Daoy (cell line): ENCODE measurements around the gene COX6A2. TPM values are rescaled to one million over a fixed set of nuclear protein-coding genes. Genes with fewer than 3 reads are reported as not detected.
"Not testable (repeated sequence)": the region's sequence is repeated elsewhere in the genome, so short reads cannot be mapped to it uniquely, and the experiment has no call there.

Experiments
- DNase-seq: peaks from one replicate; pipeline ENCODE4 v3.0.0-alpha.2; 2015; ENCODE audit warnings: low read depth
- total RNA-seq: library from RNA; depleted of rRNA; stranded (reverse); fragments of >200 nt; shearing (Covaris generic); gene quantifications from 2 replicates; pipeline ENCODE4 v1.2.3, GENCODE V29; 2014

The COX6A2 gene
- total RNA-seq, 1 experiment from 2014 or later: not detected

DNA sequence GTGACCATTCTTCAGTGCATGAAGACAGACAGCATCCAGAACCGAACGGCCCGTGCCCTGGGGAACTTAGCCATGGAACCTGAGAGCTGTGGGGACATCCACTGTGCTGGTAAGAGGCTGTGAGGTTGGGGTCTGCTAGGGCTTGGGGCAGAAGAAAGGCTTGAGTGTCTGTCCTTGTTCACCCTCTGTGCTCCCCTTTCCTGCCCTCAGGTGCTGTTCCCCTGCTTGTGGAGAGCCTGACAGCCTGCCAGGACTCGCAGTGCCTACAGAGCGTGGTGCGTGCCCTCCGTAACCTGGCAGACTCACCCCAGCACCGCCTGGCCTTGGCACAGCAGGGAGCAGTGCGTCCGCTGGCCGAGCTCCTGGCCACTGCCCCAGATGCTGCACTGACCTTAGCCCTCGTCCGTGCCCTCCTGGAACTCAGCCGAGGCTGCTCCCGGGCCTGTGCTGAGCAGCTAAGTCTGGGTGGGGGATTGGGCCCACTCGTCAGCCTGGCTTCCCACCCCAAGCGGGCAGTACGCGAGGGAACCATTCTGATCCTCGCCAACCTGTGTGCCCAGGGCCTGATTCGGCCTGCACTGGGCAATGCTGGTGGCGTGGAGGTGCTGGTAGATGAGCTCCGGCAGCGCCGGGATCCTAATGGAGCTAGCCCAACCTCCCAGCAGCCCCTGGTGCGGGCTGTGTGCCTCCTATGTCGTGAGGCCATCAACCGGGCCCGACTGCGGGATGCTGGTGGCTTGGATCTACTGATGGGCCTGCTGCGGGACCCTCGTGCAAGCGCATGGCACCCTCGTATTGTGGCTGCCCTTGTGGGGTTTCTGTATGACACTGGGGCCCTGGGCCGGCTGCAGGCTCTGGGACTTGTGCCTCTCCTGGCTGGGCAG, 34.0 kb upstream of the COX6A2 start:
- no peak for DNase-seq

DNA sequence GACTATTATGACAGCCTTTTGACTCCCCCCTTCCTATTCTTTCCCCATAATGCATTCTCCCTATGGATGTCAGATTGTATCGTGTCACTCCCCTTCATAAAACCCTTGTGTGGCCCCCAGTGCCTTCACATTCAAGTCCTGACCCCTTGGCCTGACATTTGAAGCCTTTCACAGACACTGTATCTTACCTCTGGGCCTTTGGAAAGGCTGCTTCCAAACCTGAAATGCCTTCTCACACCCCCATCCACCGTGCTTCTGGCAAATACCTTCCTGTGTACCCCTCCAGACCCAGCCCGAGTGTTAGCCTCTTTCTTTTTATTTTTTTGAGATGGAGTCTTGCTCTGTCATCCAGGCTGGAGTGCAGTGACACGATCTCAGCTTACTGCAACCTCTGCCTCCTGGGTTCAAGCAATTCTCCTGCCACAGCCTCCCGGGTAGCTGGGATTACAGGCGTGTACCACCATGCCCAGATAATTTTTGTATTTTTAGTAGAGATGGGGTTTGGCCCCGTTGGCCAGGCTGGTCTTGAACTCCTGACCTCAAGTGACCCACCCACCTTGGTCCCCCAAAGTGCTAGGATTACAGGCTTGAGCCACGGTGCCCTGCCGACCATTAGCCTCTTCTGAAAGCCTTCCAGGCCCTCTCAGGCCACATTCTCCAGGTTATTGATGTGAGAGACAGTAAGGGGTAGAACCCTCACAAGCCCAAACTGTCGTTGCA, 33.2 kb upstream of the COX6A2 start:
- DNase-seq: no peak

DNA sequence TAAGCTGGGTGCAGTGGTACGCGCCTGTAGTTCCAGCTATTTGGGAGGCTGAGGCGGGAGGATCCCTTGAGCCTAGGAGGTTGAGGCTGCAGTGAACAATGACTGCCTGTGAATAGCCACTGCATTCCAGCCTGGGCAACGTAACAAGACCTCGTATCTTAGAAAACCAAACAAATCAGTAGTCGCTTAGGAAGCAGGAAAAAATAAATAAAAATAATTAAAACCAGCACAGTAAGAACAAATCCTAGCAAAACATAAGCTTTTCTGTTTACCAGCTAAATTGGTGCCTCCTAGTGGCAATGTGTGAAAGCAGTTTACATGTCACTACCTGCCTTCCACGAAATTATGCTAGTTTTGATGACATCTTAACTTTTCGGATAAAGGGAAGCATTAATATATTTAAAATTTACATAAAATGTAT, 32.4 kb upstream of the COX6A2 start:
- no peak for DNase-seq

DNA sequence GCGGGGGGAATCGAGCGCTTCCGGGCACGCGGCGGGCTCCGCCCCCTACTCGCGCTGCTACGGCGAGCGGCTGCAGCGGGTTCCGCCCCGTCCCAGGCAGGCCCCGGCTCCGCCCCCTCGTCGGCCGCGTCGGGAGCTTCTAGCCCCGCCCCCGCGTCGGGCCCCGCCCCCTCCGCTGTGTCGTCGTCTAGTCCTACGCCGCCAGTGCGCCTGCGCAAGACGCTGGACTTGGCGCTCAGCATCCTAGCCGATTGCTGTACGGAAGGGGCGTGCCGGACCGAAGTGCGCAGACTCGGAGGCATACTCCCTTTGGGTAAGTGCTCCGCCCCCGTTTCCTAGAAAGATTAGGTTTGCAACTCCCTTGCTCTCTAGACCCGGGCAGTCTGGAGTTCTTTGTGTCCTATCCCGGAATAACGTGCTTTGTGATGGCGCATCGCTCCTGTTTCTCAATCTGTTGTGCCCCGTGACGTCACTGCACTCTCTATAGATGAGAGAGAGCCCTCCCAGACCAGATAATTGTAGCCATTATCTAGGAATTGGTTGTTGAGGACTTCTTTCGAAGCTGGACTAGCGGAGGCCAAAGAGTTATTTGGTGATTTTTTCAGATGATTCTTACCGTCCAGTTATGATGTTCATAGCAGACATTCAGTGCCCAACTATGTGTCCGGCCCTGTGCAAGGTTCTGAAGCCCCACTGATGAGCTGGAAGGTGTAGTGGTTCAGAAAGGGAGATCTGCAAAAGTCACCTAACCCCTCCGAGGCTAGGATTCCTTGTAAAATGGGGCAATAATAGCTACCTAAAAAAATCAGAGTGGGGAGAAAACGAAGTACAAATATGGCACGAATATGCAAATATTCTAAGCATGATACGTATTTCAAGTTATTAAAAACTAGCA, 31.8 kb upstream of the COX6A2 start:
- peak; percentile 99 for DNase-seq

DNA sequence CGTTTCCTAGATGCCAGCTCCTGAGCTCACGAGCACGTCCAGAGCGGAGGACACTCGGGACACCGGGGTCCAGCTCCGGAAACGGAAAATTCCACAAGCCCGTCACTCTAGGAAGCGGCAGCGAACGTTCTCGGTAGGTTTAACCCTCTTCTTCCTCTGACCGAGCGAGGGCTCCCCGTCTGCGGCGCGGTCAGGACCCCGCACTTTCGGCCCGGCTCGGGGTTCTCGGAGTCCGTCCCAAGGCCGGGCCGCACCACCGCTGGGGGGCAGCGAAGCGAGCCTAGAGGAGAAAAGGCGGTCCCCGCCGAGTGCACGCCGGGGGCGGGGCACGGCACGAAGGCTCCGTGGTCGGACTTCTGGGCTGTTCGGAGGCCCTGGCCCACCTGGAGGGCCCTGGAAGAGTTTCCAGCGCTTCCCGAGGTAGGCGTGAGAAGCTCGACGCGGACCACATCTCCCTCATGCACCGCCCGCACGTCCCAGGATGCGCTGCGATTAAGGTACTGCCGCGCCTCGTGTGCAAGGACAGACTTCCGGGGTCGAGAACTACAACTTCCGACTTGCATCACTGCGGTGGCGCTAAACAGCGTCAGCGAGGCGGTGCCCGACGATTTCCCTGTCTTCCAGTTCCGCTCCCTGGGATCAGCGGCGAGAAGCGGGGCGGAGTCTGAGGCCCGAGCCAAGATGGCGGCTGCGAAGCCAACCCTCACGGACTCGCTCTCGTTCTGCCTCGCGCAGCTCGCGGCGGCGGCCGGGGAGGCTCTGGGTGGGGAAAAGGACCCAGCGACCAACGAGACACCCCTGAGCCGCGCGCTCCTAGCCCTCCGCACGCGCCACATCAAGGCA, 30.9 kb upstream of the COX6A2 start, which contains the start of gene ARMC5:
ARMC5 (plus strand) TSS at position 658 of the 843 bp plus-strand sequence; CDS start at position 682, 24 bp downstream.
- peak; percentile 98 for DNase-seq

DNA sequence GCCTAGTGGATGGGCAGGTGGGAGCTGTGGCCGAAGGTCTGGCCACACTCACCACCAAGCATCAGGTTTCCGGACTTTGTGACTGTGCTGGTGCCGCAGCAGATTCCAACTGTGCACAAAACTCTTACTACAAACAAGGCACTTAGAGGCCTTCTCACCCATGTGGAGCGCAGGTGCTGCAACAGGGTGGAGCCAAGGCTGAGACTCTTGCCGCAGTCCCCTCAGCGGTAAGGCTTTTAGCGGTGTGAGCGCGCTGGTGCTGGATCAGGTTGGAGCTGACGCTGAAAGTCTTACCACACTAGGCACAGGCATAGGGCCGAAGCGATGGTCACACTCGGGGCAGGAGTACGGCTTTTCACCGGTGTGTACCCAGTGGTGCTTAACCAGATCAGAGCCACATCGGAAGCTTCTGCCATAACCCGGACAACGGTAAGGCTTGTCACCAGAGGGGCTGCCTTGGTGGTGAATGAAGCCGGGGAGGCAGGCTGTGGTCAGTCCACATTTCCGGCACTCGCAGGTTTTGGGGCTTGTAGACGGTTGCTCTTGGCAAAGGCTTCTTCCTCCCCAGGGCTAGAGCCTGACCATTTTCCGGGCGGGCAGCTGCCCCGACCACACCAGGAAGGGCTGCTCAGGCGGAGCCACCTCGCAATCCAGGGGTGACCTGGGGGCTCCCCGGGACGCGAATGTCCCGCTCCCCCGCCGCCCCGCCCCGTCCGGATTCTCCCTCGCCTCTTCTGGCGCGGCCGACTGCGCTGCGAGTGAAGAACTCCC, 30.1 kb upstream of the COX6A2 start:
- peak; percentile 60 for DNase-seq

DNA sequence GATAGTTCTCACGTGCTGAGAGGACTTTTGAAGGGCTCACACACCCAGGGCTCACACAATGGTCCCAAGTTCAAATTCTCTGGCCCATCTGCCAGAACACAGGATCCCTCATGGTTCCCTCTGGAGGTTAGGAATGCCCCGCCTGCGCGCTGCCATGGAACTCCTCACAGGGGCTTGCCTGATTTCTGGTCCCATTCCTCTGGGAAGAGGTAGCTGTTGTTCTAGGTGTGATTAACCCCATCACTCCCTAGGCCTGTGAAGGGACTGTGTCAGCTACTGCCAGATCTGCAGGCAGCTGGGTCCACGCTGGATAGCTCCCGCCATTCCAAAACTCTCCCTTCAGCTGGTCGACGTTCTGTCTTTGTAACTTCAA, 28.8 kb upstream of the COX6A2 start:
- DNase-seq: no peak

DNA sequence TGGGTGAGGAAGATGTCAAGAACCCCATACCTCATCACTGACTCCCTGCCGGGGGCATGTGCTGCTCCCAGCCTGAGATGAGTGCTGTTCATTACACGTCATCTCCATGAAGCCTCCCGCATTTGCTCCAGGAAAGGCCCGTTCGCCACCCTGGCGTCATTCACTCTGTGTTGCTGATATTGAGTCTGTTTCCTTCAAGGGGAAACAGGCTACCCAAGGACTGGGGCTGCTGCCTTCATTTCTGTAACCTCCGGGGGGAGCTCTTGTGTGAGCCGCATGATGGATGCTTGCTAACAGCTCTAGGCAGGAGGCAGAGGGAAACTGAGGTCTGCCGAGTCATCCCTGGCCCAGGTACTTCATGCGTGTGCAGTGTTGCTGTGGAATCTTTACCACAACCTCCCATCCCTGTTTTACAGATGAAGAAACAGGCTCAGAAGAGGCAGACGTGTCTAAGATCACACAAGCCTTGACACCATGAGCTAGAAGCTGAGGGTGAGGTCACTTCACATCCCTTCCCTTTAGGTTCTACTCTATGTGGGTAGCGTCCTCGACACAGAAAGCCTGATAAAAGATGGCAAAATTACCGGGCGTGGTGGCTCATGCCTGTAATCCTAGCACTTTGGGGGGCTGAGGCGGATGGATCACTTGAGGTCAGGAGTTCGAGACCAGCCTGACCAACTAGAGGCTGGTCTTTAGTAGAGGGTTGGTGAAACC, 27.6 kb upstream of the COX6A2 start:
- DNase-seq: no peak

DNA sequence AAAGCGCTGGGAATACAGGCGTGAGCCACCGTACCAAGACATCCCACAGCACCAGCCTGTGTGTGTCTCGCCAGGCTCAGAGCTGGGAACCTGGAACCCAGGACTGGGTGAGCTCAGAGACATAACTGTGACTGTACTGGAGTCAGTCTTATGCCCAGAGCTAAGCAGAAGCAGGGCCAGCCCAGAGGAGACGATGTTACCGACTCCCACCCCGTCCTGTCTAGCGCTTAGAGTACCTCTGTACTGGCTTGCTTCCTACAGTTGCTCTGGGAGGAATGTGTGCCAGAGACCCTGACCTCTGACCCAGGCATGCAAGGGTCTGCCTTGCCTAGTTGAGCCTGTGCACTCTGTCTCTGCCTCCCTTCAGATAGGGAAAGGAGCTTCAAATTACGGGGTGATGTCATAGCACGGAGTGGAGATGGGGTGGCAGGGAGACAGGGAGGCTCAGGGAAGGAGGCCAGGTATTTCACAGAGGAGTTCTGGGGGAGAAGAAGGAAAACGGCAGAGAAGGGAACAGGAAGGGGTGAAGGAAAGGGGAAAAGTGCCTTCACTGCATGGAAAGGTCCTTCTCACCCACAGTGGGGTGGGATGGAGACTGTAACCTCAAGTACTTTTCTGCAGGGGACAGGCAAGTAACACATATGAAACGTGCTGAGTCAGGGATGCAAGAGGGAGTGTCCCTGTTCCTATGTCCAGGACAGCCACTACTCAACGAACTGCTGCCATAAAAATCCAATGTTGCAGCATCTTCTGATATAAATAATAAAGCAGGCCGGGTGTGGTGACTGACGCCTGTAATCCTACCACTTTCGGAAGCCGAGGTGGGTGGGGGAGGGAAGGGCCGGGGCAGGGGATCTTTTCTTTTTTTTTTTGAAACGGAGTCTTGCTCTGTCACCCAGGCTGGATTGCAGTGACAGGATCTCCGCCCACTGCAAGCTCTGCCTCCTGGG, 25.4 kb upstream of the COX6A2 start:
- DNase-seq: peak; percentile 36

DNA sequence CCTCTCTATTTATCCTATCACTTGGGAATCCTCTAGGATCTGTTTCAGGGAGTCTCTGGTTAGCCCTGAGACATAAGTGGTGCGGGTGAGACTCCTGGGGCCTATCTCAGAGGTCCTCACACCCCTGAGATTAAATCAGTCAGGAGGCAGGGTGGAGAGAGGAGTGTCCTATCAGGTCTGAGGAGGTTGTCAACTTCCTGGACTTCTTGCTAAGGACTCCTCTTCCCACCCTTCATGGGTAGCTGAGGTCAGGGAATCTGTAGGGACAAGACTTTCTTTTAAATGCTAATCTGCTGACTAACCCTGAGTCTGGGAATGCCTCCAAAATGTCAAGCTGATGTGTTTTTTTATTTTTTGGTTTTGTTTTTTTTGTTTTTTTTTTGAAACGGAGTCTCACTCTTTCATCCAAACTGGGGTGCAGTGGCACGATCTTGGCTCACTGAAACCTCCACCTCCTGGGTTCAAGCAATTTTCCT, 24.5 kb upstream of the COX6A2 start:
- DNase-seq: peak; percentile 74

DNA sequence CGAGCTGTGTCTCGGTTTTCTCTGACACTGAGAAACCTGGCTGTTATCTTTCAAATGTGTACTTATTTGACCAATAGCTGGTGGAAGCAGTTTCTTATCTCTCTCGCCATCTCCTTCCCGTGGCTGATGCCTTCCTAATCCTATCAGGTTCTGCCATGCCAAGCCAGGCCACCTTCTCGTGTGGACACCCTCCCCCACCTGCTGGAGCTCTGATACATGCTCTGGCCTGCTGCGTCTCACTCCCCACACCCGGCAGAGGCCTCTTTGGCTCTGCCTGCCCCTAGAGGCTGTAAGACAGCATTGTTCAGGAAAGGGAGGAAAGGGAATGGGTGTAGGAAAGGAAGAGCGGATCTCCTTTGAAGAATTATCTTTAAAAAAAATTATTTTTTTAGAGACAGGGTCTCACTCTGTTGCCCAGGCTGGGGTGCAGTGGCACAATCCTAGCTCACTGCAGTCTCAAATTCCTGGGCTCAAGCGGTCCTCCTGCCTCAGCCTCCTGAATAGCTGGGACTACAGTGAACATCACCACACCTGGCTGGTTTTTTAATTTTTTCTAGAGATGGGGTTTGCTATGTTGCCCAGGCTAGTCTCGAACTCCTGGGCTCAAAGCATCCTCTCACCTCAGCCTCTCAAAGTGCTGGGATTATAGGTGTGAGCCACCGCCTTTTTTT, 23.7 kb upstream of the COX6A2 start:
- DNase-seq: peak; percentile 62

DNA sequence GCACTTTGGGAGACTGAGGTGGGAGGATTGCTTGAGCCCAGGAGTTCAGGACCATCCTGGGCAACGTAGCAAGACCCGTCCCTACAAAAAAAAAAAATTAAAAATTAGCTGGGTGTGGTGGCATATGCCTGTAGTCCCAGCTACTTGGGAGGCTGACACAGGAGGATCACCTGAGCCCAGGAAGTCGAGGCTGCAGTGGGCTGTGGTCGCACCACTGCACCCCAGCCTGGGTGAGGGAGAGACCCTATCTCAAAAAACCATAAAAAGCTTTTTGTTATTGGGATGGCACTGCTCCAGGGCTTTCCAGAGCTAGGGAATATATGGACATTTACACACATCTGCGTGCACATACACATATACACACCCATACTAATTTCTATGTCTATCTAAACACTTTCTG, 23.0 kb upstream of the COX6A2 start:
- no peak for DNase-seq

DNA sequence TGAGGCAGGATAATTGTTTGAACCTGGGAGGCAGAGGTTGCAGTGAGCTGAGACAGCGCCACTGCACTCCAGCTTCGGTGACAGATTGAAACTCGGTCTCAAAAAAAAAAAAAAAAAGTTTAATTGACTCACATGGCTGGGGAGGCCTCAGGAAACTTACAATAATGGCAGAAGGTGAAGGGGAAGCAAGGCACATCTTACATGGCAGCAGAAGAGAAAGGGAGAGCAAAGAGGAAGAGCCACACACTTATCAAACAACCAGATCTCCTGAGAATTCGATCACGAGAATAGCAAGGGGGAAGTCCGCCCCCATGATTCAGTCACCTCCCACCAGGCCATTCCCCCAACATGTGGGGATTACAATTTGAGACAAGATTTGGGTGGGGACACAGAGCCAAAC, 17.8 kb upstream of the COX6A2 start:
- not testable (repeated sequence) for DNase-seq

DNA sequence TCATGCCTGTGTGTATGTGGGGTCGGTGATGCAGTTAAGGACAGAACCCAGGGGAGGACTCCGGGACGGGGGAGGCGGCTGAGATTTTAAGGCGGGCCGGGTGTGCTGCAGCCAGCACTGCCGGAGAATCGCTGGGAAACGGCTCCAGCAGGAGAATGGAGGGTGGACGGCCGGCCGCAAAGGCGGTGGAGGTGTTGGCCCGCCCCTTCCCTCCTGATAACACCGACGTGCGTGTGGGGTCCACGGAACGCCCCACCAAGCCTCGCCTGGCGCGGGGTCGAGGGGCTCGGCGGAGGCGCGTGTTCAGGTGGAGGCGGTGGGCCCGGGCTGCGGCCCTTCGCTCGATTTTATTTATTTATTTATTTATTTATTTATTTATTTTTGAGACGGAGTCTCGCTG, 13.8 kb upstream of the COX6A2 start:
- DNase-seq: no peak

DNA sequence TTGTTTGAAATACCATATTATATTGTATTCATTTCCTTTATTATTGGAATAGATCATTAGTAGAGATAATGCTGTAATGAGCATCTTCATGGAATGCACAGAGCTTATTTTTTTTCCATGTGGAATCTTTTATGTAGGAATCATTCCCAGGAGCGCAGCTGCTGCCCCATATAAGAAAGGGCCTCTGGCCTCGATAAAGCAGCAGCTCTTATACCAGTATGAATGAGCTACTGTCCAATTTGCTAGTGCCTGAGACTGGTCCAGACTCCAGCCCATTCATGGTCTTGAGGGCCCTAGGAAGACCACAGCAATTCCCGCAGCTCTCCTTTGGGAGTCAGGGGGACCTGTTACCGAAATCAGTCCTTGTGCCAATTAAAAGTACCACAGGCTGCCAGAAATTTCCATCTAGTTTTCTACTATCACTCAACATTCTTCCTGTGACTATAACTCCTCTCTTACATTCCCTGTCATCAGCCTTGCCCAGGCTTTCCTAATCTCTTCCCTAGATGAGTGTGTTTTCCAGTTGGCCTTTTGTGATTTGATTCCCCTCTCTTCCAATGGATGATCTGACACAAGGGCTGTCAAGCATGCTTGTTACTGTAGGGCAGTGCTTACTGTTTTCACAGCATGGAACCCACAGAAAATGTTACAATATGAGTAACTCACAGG, 12.5 kb upstream of the COX6A2 start:
- no peak for DNase-seq

DNA sequence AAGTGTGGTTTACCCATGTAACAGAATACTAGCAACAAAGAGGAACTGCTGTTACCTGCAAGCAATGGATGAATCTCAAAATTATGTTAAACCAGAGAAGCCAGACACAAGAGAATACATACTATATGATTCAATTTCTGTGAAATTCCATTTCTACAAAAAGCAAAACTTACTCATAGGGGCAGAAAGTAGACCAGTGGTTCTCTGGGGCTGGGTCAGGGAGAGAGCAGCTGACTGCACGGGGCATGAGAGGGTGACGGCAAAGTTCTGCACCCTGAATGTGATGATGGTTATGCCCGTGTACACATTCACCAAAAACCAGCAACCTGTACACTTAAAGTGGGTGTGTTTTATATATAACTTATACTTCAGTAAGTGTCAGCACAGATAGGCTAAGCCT, 11.4 kb upstream of the COX6A2 start:
- DNase-seq: no peak

DNA sequence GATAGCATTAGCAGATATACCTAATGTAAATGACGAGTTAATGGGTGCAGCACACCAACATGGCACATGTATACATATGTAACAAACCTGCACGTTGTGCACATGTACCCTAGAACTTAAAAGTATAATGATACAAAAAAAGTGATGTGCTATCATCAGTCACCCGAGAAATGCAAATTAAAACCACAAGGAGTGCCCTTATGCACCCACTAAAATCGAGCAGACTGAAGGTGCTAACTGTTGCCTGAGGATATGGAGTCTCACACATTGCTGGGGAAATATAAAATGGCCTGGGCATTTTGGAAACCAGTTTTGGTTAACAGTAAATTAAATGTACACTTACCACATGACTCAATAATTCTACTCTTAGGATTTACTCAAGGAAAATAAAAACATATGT, 10.9 kb upstream of the COX6A2 start:
- not testable (repeated sequence) for DNase-seq
